Measurements from ENCODE around the gene C11orf24. TPM values are rescaled to one million over a fixed set of nuclear protein-coding genes. Genes with fewer than 3 reads are reported as not detected.

C11orf24 gene
- total RNA-seq, 1 donor from 2014 or later, result 78.0 TPM

DNA sequence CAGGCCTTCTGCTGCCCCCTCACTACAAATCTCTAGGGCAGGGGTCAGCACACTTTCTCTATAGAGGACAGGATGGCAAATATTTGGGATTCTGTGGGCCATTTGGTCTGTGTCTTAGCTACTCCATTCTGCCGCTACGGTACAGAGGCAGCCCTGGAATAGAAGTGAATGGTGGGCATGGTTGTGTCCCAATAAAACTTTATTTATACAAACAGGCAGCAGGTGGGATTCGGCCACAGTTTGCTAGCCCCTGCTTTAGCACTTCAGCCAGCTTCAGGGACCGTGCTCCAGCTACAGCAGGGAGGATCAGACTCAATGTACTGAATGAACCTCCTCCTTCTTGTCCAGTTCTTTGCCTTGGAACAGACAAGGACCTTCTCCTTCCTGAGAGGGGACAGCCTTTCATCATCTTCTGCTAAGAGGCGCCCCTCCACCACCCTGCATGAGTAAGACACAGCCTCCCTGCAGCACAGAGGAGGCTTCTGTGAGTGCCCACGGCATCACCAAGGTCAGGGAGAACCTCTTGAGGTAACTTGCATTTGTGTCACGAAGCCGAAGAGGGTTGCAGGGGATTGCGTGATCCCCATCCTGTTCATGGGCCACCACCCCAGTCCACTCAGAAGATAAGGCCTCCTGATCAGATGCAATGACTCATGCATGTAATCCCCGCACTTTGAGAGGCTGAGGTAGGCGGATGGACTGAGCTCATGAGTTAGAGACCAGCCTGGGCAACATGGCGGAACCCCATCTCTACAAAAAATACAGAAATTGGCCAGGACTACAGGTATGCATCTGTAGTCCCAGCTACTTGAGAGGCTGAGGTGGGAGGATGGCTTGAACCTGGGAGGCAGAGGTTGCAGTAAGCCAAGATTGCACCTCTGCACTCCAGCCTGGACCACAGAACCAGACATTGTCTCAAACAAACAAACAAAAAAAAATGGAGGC is 4.6 kb downstream of the C11orf24 start:
- H3K36me3 Mint-ChIP-seq (ENCODE audit: low read depth), result peaks cover 80% of the 10 kb centered on the region

DNA sequence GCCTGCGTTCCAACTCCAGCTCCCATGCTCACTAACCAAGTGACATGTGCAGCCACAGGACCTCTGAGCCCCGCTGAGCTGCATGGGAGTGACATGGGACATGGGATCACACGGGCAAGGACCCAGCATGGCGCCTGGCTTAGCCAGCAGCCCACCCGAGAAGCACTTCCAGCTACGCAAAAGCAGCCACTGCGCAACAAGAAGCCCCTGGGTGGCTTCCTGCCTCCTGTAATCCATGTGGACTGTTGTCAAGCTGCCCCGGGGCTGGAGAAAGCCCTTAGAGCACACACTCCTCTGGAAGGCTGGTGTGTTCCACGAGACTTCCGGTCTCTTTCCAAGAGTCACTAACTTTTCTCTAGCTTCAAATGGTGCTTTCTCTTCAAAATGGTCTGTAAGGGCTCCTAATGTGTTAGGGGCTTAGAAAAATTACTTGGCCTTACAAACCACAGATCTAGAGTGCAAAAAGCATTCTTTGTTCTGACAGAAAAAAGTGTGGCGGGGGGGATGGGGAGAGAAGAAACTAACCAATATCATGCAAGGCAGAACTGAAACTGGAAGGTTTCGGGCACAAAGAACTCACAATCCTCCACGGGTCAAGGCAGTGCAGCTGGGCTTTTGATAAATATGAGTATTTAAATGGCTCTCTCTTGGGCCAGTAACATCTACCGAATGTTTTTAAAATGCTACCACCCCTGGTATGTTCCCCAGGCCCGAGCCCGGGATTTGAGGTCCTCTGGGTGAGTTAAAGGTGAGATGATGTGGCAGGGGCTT is 5.5 kb downstream of the C11orf24 start:
- TF ChIP-seq, protein P1, sequence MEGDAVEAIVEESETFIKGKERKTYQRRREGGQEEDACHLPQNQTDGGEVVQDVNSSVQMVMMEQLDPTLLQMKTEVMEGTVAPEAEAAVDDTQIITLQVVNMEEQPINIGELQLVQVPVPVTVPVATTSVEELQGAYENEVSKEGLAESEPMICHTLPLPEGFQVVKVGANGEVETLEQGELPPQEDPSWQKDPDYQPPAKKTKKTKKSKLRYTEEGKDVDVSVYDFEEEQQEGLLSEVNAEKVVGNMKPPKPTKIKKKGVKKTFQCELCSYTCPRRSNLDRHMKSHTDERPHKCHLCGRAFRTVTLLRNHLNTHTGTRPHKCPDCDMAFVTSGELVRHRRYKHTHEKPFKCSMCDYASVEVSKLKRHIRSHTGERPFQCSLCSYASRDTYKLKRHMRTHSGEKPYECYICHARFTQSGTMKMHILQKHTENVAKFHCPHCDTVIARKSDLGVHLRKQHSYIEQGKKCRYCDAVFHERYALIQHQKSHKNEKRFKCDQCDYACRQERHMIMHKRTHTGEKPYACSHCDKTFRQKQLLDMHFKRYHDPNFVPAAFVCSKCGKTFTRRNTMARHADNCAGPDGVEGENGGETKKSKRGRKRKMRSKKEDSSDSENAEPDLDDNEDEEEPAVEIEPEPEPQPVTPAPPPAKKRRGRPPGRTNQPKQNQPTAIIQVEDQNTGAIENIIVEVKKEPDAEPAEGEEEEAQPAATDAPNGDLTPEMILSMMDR (IDR thresholded peaks at IDR 0.05), result no peak
- no peaks in the 10 kb centered on the region for H3K9me3 Mint-ChIP-seq
- peak; percentile 75 for ATAC-seq (ENCODE audit: low read depth)
- intact Hi-C loops (cut with micrococcal nuclease), result loop anchor here (1.0 kb wide), 1 partner anchor 8 kb away; no protein-coding TSS in a partner anchor
- ChIA-PET POLR2A (interaction anchor here (0.6 to 3.0 kb wide), 11 partner anchors 8 to 240 kb away, joined by 3 to 20 read pairs (median 4); no protein-coding TSS in a partner anchor), CTCF (interaction anchor here (1.0 to 3.7 kb wide), 3 partner anchors 9 to 31 kb away, joined by 3 to 53 read pairs (median 28); no protein-coding TSS in a partner anchor)
- no peak for DNase-seq
- peak overlapping the region; percentile 67 for H3K4me3 Mint-ChIP-seq
- peaks cover 85% of the 10 kb centered on the region for H3K36me3 Mint-ChIP-seq (ENCODE audit: low read depth)
- peaks cover 74% of the 10 kb centered on the region for H3K4me1 Mint-ChIP-seq
- no peaks in the 10 kb centered on the region for H3K27me3 Mint-ChIP-seq
- peak overlapping the region; percentile 98 for H3K27ac Mint-ChIP-seq

More for the DNA sequence above, 4.6 kb downstream of the C11orf24 start:
- Mint-ChIP-seq H3K27ac (peak overlapping the region; percentile 98), H3K9me3 (no peaks in the 10 kb centered on the region), H3K4me3 (peak overlapping the region; percentile 67), H3K4me1 (peaks cover 75% of the 10 kb centered on the region), H3K27me3 (no peaks in the 10 kb centered on the region)
- POLR2A ChIA-PET, result interaction anchor here (0.6 to 3.0 kb wide), 8 partner anchors 10 to 258 kb away, joined by 3 to 20 read pairs (median 4); no protein-coding TSS in a partner anchor
- TF ChIP-seq, protein P1 (IDR thresholded peaks at IDR 0.05), result no peak
- ATAC-seq (ENCODE audit: low read depth), result no peak
- DNase-seq, result no peak
- intact Hi-C loops (cut with micrococcal nuclease), result loop anchor here (1.0 kb wide), 1 partner anchor 7 kb away; no protein-coding TSS in a partner anchor
- CTCF ChIA-PET, result interaction anchor here (1.1 to 3.7 kb wide), 3 partner anchors 10 to 30 kb away, joined by 3 to 53 read pairs (median 28); no protein-coding TSS in a partner anchor

DNA sequence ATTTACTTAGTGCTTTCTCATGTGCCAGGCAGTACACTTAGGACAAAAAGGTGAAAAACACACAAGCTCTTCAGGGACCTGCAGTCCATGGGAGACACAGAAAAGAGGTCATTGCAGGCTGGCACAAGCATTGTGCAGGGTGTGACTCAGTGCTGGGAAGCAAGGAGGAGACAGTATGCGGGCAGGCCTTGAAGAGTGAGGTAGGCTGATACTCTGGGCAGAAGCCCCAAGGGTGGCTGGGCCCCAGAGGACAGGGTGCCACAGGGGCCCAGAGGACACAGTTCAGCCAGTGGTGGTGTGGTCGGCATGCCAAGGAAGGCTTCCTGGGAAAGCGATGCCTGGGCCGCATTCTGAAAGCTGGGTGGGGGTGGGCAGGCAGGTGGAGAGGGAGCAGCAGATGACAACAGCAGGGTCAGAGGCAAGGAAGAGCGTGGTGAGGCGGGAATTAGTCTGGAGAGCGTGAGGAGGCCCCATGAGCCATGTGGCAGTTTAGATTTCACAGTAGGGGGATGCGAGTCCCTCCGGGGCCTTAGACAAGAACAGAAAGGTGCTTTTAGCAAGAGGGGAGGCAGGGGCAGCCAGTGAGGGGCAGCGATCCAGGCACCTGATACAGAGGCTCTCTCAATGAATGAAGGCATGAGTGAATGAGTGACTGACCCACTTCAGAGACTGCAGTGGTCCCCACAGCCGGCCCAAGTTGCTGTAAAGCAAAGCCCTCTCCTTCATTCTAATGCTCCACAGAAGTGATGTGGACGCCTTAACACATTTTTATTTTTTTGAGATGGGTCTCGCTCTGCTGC is 6.8 kb downstream of the C11orf24 start:
- CTCF ChIA-PET, result interaction anchor here (3.4 to 3.7 kb wide), 2 partner anchors 7 to 32 kb away, joined by 28 to 53 read pairs; no protein-coding TSS in a partner anchor
- POLR2A ChIA-PET, result interaction anchor here (1.0 to 3.0 kb wide), 3 partner anchors 9 to 32 kb away, joined by 5 to 20 read pairs (median 5); no protein-coding TSS in a partner anchor
- H3K27me3 Mint-ChIP-seq, result no peaks in the 10 kb centered on the region
- peak overlapping the region; percentile 11 for H3K4me3 Mint-ChIP-seq
- H3K36me3 Mint-ChIP-seq (ENCODE audit: low read depth), result peaks cover 90% of the 10 kb centered on the region
- no peak for ATAC-seq (ENCODE audit: low read depth)
- no peak for DNase-seq
- TF ChIP-seq, protein P1 (IDR thresholded peaks at IDR 0.05), result no peak
- peak overlapping the region; percentile 98 for H3K27ac Mint-ChIP-seq
- peaks cover 62% of the 10 kb centered on the region for H3K4me1 Mint-ChIP-seq
- H3K9me3 Mint-ChIP-seq, result no peaks in the 10 kb centered on the region
- intact Hi-C loops (cut with micrococcal nuclease), result no loop called here

DNA sequence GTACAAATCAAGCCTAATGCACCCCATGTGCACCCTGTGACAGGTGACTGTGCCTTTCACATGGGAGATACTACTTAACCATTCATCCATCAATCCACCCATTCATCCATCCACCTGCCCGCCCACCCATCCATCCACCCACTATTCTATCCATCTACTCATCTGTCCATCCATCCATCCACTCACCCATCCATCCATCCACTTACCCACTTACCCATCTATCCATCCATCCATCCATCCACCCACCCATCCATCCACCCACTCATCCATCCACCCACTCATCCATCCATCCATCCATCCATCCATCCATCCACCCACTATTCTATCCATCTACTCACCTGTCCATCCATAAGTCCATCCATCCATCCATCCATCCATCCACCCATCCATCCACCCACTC is 7.5 kb downstream of the C11orf24 start:
- Mint-ChIP-seq H3K27me3 (no peaks in the 10 kb centered on the region), H3K4me1 (peaks cover 55% of the 10 kb centered on the region), H3K4me3 (no peak overlapping the region), H3K36me3 (ENCODE audit: low read depth) (peaks cover 84% of the 10 kb centered on the region), H3K27ac (no peak overlapping the region), H3K9me3 (no peaks in the 10 kb centered on the region)
- TF ChIP-seq, protein P1 (IDR thresholded peaks at IDR 0.05), result no peak
- DNase-seq (no peak), ATAC-seq (ENCODE audit: low read depth) (no peak)
- ChIA-PET POLR2A (no interaction called here), CTCF (no interaction called here)
- intact Hi-C loops (cut with micrococcal nuclease), result no loop called here

All from activated B cell treated with CpG ODN at 0.5 μM for 24 hours (primary cell).